IPS-20b (cell line): ENCODE measurements around the gene IMMP2L.

Experiments
- H3K27ac ChIP-seq: one replicate; pipeline ENCODE4 v1.5.1; 2013; ENCODE audit warnings: low read length
- H3K27me3 ChIP-seq: 2 replicates; pipeline ENCODE4 v1.6.1; 2013; ENCODE audit warnings: mild to moderate bottlenecking, low read length, inconsistent platforms; ENCODE audit not compliant: insufficient read depth
- H3K36me3 ChIP-seq: 2 replicates; pipeline ENCODE4 v1.6.1; 2013; ENCODE audit warnings: low read depth, mild to moderate bottlenecking, inconsistent platforms, low read length, moderate library complexity; ENCODE audit not compliant: insufficient read depth
- H3K4me1 ChIP-seq: 2 replicates; pipeline ENCODE4 v1.6.1; 2013; ENCODE audit warnings: mild to moderate bottlenecking, control low read depth, inconsistent platforms, low read length, moderate library complexity; ENCODE audit not compliant: insufficient read depth
- H3K4me3 ChIP-seq: 2 replicates; pipeline ENCODE4 v1.5.1; 2013; ENCODE audit warnings: mild to moderate bottlenecking, low read length, inconsistent platforms
- H3K9ac ChIP-seq: 2 replicates; pipeline ENCODE4 v1.6.1; 2013; ENCODE audit warnings: low read depth, mild to moderate bottlenecking, inconsistent platforms, low read length, moderate library complexity
- H3K9me3 ChIP-seq: 2 replicates; pipeline ENCODE4 v1.6.1; 2013; ENCODE audit warnings: mild to moderate bottlenecking, low read depth, low read length, inconsistent platforms; ENCODE audit not compliant: insufficient read depth

IMMP2L gene

DNA sequence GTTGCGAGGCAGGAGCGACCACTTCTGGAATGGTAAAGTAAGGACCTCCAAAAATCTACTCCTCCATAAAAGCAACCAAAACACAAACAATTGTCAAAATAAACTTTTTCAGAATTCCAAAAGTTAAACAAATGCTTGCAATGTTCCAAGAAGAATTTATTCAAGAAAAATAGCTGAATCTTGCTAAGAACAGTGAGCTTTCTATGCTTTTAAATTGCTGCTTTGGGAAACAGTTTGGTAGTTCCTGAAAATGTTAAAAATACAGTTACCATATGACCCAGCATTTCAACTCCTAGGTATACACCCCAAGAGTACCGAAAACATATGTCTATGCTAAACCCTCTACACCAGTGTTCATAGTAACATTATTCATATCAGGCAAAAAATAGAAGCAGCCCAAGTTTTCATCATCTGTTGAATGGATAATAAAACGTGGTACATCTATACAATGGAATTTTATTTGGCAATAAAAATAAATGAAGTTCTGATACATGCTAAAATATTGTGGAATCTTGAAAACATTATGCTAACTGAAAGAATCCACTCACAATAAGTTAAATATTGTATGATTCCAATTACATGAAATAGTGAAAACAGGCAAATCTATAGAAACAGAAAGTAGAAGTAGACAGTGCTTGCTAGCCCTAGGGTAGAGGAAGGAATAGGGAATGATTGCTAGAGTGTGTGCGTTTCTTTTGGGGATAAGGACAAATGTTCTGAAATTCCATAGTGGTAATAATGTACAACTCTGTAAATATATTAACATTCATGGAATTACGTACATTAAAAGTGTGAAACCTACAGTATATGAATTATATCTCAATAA lies 414.4 kb downstream of the IMMP2L start:
- Histone ChIP-seq H3K27ac (no peak overlapping the region), H3K36me3 (no peaks in the 10 kb centered on the region), H3K4me1 (no peaks in the 10 kb centered on the region), H3K4me3 (no peak overlapping the region), H3K9me3 (no peaks in the 10 kb centered on the region), H3K9ac (no peak overlapping the region), H3K27me3 (no peaks in the 10 kb centered on the region)

DNA sequence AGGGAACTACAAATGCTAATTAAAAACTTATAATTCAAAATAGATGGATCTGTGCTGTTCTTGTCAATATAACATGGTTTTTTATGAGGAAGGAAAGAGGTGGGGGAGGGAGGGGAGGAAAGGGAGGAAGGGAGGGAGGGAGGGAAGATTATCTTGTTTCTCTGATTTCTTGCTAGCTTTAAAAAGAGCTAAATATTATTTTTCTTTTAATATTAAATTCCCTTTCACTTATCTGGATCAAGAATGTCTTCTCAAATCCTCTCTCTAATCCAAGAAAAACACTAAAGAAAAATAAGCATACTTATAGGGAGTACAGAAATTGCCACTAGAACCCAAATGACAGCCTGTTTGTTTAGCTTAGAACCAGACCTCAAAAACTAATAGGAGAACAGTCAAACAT lies 416.2 kb downstream of the IMMP2L start:
- H3K9ac ChIP-seq: no peak overlapping the region
- H3K36me3 ChIP-seq: no peaks in the 10 kb centered on the region
- no peaks in the 10 kb centered on the region for H3K4me1 ChIP-seq
- H3K9me3 ChIP-seq: no peaks in the 10 kb centered on the region
- no peak overlapping the region for H3K27ac ChIP-seq
- no peaks in the 10 kb centered on the region for H3K27me3 ChIP-seq
- no peak overlapping the region for H3K4me3 ChIP-seq

DNA sequence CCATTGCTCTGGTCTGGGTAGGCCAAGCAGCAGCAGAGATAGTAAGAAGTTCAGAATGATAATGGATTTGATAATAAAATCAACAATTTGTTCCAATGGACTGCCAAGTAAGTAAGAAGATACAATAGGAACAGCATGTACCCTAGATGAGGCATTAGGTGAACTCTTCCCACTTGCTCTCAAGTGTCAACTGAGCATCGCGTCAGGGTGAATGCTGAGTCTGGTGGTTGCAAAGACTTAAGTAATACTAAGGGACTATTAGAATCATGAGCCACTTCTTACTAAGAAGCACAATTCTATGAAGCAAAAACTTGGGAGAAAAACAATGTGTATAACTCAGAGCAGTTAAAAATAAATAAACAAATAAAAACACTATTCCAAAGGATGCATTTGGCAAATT lies 416.8 kb downstream of the IMMP2L start:
- Histone ChIP-seq H3K36me3 (no peaks in the 10 kb centered on the region), H3K4me1 (no peaks in the 10 kb centered on the region), H3K9ac (no peak overlapping the region), H3K27me3 (no peaks in the 10 kb centered on the region), H3K9me3 (no peaks in the 10 kb centered on the region), H3K4me3 (no peak overlapping the region), H3K27ac (no peak overlapping the region)

DNA sequence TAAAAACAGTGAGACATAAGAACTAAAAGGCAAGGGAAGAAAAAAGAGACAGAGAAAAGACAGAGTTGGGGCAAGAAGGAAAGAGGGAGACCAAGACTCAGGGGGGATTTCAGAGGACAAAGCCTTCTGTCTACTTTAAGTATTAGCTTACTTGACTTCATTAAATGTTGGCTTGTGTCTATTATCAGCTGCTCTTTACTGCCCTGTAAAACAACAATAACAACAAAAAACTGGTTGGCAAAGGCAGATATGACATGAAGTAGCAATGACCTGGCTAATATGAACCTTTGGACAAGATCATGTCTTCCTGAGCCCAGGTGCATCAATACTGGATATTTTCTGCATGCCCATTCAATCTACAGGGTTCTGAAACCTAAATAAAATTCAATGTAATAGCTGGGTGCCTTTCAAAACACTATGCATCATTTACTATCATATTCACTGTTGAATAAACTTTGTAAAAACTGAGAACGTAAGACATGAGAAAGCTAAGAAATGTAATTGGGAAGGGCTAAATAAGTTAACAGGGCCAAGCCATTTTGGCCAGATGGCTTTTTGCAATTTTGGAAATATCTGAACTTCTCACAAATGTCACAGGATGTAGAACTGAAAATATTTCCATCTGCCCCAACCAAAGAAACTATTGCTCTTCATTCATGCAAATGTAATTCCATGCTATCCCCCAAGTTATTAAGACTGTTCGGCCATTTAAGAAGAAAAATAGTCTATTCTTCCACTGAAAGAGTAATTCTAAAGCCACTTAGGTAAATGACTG lies 422.0 kb downstream of the IMMP2L start:
- Histone ChIP-seq H3K4me3 (no peak overlapping the region), H3K27me3 (no peaks in the 10 kb centered on the region), H3K36me3 (no peaks in the 10 kb centered on the region), H3K9ac (no peak overlapping the region), H3K4me1 (0 out of 2 replicates have a peak, but pooled peaks cover 7% of the 10 kb centered on the region), H3K9me3 (no peaks in the 10 kb centered on the region), H3K27ac (no peak overlapping the region)

DNA sequence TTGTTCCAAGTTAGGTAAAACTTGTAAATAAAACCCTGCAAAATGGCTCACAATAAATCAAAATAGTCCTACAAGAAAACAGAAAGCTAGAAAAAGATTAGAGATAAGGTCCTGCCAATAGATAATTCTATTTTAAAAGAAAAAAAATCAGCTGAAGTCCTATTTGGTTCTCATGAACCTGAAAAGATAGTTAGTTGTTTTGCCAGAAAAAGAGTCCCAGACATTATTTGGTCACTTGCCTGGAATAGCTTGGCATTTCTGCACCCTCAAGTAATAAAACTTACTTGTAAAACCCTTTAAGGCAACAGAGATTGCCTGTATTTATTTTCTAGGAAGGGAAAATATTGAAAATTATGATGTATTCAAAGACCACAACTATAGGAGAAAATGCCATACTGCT lies 423.7 kb downstream of the IMMP2L start:
- Histone ChIP-seq H3K27ac (no peak overlapping the region), H3K27me3 (no peaks in the 10 kb centered on the region), H3K9ac (no peak overlapping the region), H3K4me1 (0 out of 2 replicates have a peak, but pooled peaks cover 7% of the 10 kb centered on the region), H3K9me3 (no peaks in the 10 kb centered on the region), H3K4me3 (no peak overlapping the region), H3K36me3 (no peaks in the 10 kb centered on the region)

DNA sequence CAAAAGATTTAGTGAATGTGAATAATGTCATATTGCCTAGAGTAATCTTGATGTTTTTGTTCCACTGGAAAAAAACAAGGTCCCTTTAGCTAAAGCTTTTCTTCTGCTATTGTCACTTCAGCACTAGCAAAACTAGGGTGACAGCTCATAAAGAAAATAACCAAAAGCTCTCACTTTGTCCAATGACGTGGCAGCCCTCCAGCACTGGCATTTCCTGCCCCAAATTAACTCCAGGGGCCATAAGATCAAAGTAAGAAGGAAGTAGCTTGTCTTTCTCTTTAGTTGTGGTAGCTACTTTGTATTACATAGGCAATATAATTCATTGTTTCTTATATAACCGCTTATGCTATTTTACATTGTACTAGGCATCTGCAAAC lies 424.1 kb downstream of the IMMP2L start:
- Histone ChIP-seq H3K4me3 (no peak overlapping the region), H3K9ac (no peak overlapping the region), H3K27me3 (no peaks in the 10 kb centered on the region), H3K27ac (no peak overlapping the region), H3K4me1 (0 out of 2 replicates have a peak, but pooled peaks cover 7% of the 10 kb centered on the region), H3K36me3 (no peaks in the 10 kb centered on the region), H3K9me3 (no peaks in the 10 kb centered on the region)

DNA sequence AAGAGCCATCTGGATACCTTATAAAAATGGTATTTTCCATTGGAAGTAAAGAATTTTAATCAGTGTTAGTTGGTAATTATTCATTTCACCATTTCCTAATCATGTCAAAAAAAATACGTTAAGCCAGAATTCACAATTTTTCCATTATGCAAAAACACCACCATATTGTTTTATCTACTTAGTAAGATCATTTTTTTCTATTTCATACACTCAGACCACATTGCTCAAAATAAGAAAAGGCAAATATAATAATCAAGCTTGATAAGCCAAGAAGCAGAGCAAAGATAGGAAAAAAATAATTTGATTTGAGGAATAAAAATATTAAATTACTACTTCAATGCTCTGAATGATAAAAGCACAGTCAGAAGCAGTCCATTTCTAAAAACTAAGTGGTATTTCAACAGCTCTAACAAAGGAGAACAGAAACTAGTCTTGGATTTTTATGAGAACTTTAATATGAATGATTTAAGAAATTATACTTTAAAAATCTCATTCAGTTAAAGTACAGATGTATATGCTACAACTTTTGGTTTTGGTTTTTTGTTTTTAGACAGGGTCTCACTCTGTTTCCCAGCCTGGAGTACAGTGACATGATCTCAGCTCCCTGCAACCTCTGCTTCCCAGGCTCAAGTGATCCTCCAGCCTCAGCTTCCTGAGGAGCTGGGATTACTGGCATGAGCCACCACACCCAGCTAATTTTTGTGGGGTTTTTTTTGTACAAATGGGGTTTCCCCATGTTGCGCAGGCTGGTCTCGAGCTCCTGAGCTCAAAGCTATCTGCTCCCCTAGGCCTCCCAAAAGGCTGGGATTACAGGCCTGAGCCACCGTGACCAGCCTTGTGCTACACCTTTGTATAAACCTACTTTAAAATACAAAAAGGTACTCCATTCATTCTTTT lies 424.7 kb downstream of the IMMP2L start:
- no peak overlapping the region for H3K27ac ChIP-seq
- H3K27me3 ChIP-seq: no peaks in the 10 kb centered on the region
- H3K36me3 ChIP-seq: no peaks in the 10 kb centered on the region
- H3K4me1 ChIP-seq: 0 out of 2 replicates have a peak, but pooled peaks cover 7% of the 10 kb centered on the region
- no peaks in the 10 kb centered on the region for H3K9me3 ChIP-seq
- H3K9ac ChIP-seq: no peak overlapping the region
- H3K4me3 ChIP-seq: no peak overlapping the region

DNA sequence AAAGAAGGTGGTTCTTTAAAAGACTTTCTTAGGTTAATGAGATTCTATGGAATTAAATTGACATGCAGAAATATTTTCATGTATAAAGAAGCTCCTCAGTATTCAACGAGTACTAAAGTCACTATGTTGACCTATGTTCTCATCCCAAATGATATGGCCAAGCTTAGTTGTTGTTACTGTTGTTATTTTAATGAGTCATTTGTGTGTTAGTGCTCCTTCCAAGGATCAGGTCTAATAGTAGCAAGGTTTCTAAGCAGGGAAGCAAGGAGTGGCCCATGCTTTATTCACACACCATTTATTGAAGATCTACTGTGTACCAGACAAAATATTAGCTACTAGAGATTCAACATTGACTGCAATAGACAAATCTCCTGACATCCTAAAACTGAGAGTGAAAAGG lies 429.5 kb downstream of the IMMP2L start:
- no peak overlapping the region for H3K9ac ChIP-seq
- H3K4me1 ChIP-seq: 0 out of 2 replicates have a peak, but pooled peaks cover 2% of the 10 kb centered on the region
- no peaks in the 10 kb centered on the region for H3K36me3 ChIP-seq
- no peaks in the 10 kb centered on the region for H3K27me3 ChIP-seq
- H3K27ac ChIP-seq: no peak overlapping the region
- H3K4me3 ChIP-seq: no peak overlapping the region
- H3K9me3 ChIP-seq: no peaks in the 10 kb centered on the region

DNA sequence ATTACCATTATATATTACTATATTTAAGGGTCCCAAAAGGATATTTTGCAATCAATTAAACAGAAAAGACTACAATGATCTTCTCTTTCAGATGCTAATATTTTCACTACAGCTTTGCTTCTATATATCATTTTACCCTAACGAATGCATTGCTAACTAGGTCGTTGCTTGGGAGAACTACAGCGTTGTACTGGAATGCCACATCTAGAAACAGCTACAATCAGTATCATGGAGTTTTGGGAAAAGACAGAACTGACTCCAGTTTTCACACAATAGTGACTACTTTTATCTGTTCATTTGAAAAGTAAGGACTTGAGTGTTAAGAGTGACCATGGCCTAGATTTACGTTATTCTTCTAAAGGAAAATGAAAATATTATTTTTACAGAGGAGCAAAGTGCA lies 432.9 kb downstream of the IMMP2L start:
- H3K4me3 ChIP-seq: no peak overlapping the region
- no peaks in the 10 kb centered on the region for H3K27me3 ChIP-seq
- no peak overlapping the region for H3K27ac ChIP-seq
- H3K9me3 ChIP-seq: no peaks in the 10 kb centered on the region
- no peaks in the 10 kb centered on the region for H3K36me3 ChIP-seq
- H3K9ac ChIP-seq: no peak overlapping the region
- H3K4me1 ChIP-seq: no peaks in the 10 kb centered on the region

DNA sequence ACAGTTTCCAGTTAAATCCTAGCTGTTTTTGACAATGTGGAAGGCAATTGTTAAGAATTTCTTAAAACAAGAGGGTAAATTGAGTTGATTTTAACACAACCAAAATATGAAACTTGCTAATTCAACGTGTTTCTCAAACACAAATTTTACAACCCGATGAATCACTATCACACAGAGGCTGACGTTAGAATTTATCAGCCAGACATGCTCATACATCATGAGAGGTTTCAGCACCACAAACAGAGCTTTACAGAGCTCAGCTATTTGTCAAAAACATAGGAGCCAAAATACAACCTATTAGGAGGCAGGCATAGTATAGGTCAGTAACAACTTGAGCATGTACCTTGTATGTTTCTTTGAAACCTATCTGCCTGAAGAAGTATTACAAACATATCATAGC lies 435.3 kb downstream of the IMMP2L start:
- Histone ChIP-seq H3K36me3 (no peaks in the 10 kb centered on the region), H3K4me1 (no peaks in the 10 kb centered on the region), H3K9me3 (no peaks in the 10 kb centered on the region), H3K9ac (no peak overlapping the region), H3K4me3 (no peak overlapping the region), H3K27me3 (no peaks in the 10 kb centered on the region), H3K27ac (no peak overlapping the region)

DNA sequence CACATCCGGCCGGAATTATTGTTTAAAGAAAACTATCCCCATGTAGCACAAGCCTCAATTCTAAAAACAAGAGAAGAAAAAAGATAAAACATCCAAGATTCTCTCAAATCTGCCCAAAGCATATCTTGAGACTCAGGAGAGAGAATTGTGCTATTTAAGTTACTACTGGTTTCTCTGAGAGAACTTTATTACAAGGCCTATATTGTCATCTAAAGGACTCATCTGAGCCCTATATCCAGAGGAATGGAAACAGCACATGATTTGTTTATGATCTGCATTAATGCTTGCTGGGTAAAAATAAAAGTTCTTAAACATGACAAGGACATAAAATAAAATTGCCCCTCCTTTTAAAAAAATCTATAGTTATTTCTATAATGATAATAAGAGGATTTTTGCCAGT lies 446.3 kb downstream of the IMMP2L start:
- H3K36me3 ChIP-seq: no peaks in the 10 kb centered on the region
- H3K9me3 ChIP-seq: no peaks in the 10 kb centered on the region
- no peaks in the 10 kb centered on the region for H3K4me1 ChIP-seq
- H3K9ac ChIP-seq: no peak overlapping the region
- H3K27ac ChIP-seq: no peak overlapping the region
- no peaks in the 10 kb centered on the region for H3K27me3 ChIP-seq
- no peak overlapping the region for H3K4me3 ChIP-seq
